PFSK-1 (cell line): ENCODE measurements around the gene SLC29A2.
A peak's percentile ranks its signal among the peaks of the same experiment; 100 is the strongest.

Experiments
- FOXP2 ChIP-seq: optimal IDR thresholded peaks from 2 replicates; pipeline ENCODE3; 2011; ENCODE audit warnings: borderline replicate concordance, control low read depth, inconsistent platforms; ENCODE audit not compliant: insufficient read depth; ENCODE audit errors: extremely low read length, extremely low read depth
- POLR2AphosphoS5 ChIP-seq: IDR thresholded peaks from 2 replicates; pipeline ENCODE4 v1.6.1; 2012; ENCODE audit warnings: low read depth, mild to moderate bottlenecking, control low read depth, low read length, moderate library complexity
- REST ChIP-seq, 2 experiments: IDR thresholded peaks; 2 replicates each; pipeline versions ENCODE4 v1.6.1 to v1.8.0; 2011 to 2012; ENCODE audit warnings: low read depth in 2 of 2, low read length in 2 of 2, control low read depth in 1 of 2, inconsistent platforms in 1 of 2, mild to moderate bottlenecking in 1 of 2, moderate library complexity in 1 of 2; ENCODE audit not compliant: insufficient read depth in 1 of 2
- SIN3A ChIP-seq: IDR thresholded peaks from 2 replicates; pipeline ENCODE4 v1.6.1; 2012; ENCODE audit warnings: mild to moderate bottlenecking, low read length, moderate library complexity, borderline replicate concordance; ENCODE audit not compliant: insufficient read depth
- TAF1 ChIP-seq: IDR thresholded peaks from 2 replicates; pipeline ENCODE4 v1.6.1; 2012; ENCODE audit warnings: low read length, control low read depth, borderline replicate concordance; ENCODE audit not compliant: insufficient read depth

The SLC29A2 gene

DNA sequence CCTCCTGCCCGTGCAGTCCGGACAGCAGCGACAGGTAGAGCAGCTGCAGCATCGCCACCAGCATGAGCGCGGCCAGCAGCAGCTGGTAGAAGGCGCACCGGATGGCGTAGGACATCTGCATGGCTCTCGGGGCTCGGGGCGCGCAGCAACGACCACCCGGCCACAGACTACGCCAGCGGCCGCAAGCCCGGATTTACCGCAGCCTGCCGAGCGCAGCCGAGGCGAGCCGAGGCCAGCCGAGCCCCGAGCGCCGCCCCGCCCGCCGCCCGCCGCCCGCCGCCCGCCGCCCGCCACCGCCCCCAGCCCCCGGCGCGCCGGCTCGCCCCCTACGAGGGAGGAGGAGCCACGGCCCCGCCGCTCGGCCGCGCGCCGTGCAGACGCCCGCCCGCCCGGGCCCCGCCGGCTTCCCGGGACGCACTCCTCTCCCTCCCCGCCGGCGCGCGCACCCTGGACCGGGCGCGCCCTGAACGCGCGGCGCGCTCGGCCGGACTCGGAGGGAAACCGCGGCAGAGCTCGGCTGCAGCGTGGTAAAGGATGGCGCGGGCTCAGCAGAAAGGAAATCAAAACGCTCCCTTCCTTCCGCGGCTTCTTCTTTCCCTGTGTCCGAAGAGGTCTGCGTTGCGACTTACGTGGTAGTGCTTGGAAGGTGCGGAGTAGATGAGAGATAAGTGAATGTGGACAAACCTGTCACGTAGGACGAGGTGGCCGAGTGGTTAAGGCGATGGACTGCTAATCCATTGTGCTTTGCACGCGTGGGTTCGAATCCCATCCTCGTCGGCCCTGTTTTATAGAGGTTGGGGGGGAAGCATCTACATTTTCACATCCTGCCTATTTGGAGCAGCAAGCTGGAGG is 23.9 kb downstream of the SLC29A2 start, which contains the start of gene B4GAT1:
B4GAT1 (minus strand) TSS at position 205 of the 852 bp plus-strand sequence; CDS start at position 121, 84 bp downstream.
- TF ChIP-seq POLR2AphosphoS5 (peak; percentile 73), TAF1 (peak; percentile 35; the same call in 1 of the 2 replicates), FOXP2 (peak; percentile 51), REST (IDR thresholded peaks at IDR 0.05; ENCODE audit: insufficient read depth in 1 of 2, low read depth in 2 of 2, low read length in 2 of 2) (no peak), SIN3A (no peak)

GRCh38 chr11:66346476-66347424 is 24.8 kb downstream of the SLC29A2 start:
- no peak for TF ChIP-seq TAF1
- no peak for TF ChIP-seq FOXP2
- no peak for TF ChIP-seq REST (IDR thresholded peaks at IDR 0.05; ENCODE audit: insufficient read depth in 1 of 2, low read depth in 2 of 2, low read length in 2 of 2)
- TF ChIP-seq POLR2AphosphoS5 = no peak
- TF ChIP-seq SIN3A = no peak

GRCh38 chr11:66345316-66345649 is 26.3 kb downstream of the SLC29A2 start:
- TF ChIP-seq SIN3A = no peak
- TF ChIP-seq FOXP2 = no peak
- no peak for TF ChIP-seq REST (IDR thresholded peaks at IDR 0.05; ENCODE audit: insufficient read depth in 1 of 2, low read depth in 2 of 2, low read length in 2 of 2)
- no peak for TF ChIP-seq TAF1
- TF ChIP-seq POLR2AphosphoS5 = no peak

DNA sequence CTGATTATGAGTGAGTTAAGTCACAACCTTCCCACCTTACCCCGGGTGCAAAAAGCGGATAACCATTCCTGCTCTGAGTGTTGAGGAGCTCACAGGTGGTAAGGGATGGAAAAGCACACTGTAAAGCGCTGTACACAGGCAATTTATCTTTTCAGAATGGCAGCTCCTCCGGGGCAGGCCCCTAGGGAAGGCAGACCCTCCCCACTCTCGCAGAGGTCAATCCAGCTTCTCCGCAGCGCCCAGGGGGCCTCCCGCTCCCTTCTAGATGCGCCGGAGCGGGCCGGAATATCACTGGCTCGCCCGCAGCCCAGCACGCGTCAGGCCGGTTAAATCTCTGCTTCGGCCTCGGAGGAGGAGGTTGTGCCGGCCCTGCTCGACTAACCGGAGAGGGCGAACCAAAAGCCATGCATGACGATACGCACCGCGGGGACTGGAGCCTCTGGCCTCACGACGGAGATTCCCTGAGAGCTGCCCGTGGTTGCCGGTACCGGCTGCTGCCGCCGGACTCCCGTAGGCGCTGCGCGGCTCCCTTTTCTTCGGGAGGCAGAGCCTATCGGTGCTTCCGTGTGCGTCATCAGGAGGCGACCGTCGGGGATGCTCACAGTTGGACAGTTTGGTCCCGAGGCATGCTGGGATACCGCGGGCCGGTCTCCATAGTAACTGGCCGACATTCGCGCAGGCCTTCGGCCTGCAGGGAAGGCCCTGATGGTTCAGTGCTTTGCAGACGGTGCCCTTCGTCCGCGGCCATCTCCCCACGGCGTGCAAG is 26.8 kb downstream of the SLC29A2 start, which contains the start of gene BRMS1:
BRMS1 (minus strand) TSS at position 555 of the 766 bp plus-strand sequence. CDS start 2,870 bp downstream, outside the sequence.
- TF ChIP-seq SIN3A (peak; percentile 95; the same call in 1 of the 2 replicates), REST (IDR thresholded peaks at IDR 0.05; ENCODE audit: insufficient read depth in 1 of 2, low read depth in 2 of 2, low read length in 2 of 2) (peak; percentile 36 to 38; a peak in 2 of 4 replicates), TAF1 (peak; percentile 75; the same call in 1 of the 2 replicates), POLR2AphosphoS5 (peak; percentile 93), FOXP2 (no peak)
